Measurements from ENCODE around the gene RAD23A. TPM values are rescaled to one million over a fixed set of nuclear protein-coding genes. Genes with fewer than 3 reads are reported as not detected.
A peak's percentile ranks its signal among the peaks of the same experiment; 100 is the strongest.

The RAD23A gene
- total and polyA plus RNA-seq, 9 of the 15 experiments (the other 6 are each of a cell fraction or from before 2014, with no cell fraction given) = 9.5 to 181 (median 101) TPM

- TF ChIP-seq, protein P1, sequence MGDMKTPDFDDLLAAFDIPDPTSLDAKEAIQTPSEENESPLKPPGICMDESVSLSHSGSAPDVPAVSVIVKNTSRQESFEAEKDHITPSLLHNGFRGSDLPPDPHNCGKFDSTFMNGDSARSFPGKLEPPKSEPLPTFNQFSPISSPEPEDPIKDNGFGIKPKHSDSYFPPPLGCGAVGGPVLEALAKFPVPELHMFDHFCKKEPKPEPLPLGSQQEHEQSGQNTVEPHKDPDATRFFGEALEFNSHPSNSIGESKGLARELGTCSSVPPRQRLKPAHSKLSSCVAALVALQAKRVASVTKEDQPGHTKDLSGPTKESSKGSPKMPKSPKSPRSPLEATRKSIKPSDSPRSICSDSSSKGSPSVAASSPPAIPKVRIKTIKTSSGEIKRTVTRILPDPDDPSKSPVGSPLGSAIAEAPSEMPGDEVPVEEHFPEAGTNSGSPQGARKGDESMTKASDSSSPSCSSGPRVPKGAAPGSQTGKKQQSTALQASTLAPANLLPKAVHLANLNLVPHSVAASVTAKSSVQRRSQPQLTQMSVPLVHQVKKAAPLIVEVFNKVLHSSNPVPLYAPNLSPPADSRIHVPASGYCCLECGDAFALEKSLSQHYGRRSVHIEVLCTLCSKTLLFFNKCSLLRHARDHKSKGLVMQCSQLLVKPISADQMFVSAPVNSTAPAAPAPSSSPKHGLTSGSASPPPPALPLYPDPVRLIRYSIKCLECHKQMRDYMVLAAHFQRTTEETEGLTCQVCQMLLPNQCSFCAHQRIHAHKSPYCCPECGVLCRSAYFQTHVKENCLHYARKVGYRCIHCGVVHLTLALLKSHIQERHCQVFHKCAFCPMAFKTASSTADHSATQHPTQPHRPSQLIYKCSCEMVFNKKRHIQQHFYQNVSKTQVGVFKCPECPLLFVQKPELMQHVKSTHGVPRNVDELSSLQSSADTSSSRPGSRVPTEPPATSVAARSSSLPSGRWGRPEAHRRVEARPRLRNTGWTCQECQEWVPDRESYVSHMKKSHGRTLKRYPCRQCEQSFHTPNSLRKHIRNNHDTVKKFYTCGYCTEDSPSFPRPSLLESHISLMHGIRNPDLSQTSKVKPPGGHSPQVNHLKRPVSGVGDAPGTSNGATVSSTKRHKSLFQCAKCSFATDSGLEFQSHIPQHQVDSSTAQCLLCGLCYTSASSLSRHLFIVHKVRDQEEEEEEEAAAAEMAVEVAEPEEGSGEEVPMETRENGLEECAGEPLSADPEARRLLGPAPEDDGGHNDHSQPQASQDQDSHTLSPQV (IDR thresholded peaks at IDR 0.05) = no peak
- TF ChIP-seq ZBTB9 (CRISPR knock-in tag; IDR thresholded peaks at IDR 0.05) (peak; percentile 53; the same call in 1 of the 2 replicates), TRIM24 (IDR thresholded peaks at IDR 0.05) (no peak), RBBP5 (IDR thresholded peaks at IDR 0.05; ENCODE audit: borderline replicate concordance, insufficient read depth, low read length, poor library complexity, severe bottlenecking) (peak; percentile 51), RREB1 (CRISPR knock-in tag; IDR thresholded peaks at IDR 0.05) (peak; percentile 71; the same call in 1 of the 2 replicates), ETV5 (CRISPR knock-in tag; IDR thresholded peaks at IDR 0.05; ENCODE audit: low read depth) (0 out of 2 replicates have a peak, but pooled peaks have one; percentile 39), CHD1 (IDR thresholded peaks at IDR 0.05; ENCODE audit: low read length) (peak; percentile 68), RFX1 (IDR thresholded peaks at IDR 0.05) (no peak), CTBP1 (IDR thresholded peaks at IDR 0.05; ENCODE audit: borderline replicate concordance) (peak; percentile 79)
These were observed 50.1 kb downstream of the RAD23A start (continued) for GRCh38 chr19:12995596-12996405.

Data from K562 (cell line).